GM19043 (cell line): ENCODE results near the gene ZNF532.
A peak's percentile ranks its signal among the peaks of the same experiment; 100 is the strongest.

Experiments
- ATAC-seq: cut with Tn5 transposase; IDR thresholded peaks from one replicate; pipeline ENCODE4 v1.9.1; 2021; ENCODE audit warnings: low read depth; ENCODE audit not compliant: unreplicated experiment

The ZNF532 gene

DNA sequence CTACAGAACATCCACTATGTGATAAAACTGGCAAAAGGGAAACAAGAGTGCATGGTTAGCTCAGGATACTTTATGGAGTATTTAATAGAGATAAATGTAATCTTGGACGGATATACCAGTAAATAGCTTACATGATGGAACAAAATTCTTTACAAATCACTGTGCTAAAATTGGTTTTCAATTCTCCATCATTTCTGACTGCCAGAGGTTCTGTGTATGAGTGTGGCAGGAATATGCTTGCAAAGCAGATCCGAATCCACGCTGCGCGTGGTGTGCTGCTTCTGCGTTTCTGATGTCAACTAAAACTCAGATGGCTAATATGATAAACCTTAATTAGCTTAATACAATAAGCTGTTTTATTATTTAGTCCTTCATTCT is 2.1 kb downstream of the ZNF532 start:
- ATAC-seq, result no peak

DNA sequence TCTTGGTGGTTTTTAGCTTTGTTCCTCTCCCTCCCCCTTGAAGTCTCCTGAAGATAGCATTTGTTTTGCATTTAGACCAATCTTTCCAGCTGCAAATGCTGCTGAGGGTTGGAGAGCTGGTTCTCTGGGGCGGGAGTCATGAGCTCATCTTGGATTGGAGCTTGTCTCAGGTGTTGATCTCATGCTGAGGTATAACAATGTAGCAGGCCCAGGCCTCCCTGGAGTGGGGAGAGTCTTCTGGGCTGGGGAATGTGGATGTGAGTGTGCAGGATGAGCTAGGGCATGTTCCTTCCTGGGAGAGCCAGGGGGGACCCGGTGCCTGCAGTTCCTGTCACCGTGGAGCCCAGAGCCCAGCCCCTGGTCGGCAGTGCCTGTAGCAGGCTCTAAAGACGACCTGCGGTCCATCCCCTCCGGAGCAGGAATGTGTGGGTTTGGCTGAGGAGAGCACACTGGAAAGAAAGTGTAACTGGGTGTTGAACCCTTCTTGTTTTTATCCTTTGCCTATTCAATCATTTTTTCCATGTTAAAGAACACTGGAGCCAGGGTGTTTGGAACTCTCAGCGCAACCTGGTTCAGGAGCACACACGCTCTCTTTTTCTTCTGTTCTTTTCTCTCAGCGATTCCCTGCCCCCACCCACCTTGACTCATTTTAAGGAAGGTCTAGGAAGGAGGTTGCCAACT is 2.7 kb downstream of the ZNF532 start:
- no peak for ATAC-seq

- ATAC-seq, result no peak
Measured at GRCh38 chr18:58868440-58868839, 3.8 kb downstream of the ZNF532 start.

DNA sequence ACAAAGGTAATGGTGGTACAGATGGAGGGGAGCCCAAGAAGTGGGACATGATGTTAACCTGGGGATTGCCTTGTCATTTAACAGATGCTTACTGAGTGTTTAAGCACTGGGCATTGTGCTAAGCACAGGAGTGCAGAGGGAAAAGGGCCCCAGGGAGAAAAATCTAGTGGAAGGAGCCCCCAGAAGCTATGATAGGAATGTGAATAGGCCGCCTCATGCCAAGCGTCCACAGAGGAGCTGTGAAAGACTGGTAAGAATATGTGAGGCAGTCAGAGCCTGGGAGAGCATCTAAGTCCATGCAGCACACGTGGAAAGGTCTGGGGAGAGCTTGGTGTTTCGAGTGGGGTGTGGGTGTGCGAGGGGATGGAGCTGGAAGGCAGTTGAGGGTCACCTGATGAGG is 5.5 kb downstream of the ZNF532 start:
- ATAC-seq, result no peak

DNA sequence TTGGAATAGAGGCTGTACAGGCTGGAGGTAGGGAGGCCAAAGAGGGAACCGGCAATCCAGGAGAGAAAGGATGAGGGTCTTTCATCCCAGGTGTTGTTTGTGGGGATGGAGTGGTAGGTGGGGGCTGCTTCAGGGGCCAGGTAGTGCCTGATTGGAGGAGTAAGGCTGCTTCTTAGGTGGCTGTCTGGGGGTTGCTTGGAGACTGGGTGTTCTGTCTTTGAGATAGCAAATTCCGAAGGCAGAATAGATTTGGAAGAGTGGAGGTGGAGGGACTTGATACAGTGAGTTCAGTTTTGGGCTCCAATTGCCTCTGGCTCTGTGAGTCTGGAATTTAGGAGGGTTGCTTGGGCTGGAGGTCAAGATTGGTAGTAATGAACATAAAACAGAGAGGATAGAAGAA is 5.9 kb downstream of the ZNF532 start:
- ATAC-seq, result no peak

DNA sequence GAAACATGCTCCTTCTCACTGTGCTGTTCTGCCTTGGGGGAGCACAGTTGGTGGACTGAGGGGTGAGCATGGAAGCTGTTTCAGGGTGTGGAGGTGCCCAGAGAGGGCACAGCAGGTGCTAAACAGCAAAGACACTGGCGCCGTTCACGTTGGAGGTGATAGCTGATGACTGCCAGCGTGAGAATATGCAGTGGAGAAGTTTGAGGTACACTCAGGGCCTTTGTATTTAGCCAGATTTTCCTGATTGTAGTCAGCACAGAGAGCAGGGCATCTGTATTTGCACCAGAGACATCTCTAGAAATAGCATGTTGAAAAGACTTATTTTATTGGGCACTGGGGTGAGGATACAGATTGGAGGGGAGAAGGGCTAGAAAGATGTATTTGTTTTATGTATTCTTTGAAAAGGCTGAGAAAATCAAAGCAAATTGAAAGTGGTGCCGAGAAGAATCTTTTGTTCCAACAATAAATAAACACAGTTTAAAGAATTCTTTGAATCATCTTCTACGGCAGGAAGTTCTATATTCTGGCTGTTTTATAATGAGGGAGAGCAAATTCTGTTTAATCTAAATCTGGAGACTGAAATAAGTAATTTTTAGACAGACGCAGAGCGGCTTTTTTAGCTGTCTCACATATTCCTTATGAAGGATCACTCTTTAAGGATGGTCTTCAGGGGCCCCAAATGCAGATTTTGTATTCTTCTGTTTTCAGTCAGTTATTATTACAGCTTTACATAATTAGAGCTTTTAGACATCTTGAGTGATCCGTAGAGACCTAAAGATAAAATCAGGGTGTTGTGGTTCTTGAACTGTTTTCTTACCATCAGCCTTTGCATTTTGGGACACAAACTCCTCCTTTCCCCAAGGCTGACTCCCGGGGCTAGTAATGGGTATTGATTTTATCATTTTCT is 7.1 kb downstream of the ZNF532 start:
- no peak for ATAC-seq

GRCh38 chr18:58878640-58879039 is 14.0 kb downstream of the ZNF532 start:
- no peak for ATAC-seq

DNA sequence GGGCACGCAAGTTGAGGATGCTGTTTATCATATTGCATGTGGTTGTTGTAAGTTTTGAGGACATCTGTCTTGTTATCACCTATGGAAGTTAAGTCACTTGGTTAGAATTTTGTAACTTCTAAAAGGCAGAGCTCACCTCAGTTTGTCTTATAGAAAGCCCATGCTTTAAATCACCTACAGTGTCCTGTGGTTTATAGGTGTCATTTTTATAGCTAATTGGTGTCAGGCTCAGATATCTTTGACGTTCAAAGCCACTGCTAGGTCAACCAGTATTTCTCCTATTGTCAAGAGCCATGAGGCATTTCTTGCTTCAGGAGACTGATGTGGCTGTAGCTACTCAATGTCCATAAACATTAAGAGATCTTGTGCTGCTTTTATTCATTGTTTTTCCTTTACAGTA is 16.8 kb downstream of the ZNF532 start:
- no peak for ATAC-seq

DNA sequence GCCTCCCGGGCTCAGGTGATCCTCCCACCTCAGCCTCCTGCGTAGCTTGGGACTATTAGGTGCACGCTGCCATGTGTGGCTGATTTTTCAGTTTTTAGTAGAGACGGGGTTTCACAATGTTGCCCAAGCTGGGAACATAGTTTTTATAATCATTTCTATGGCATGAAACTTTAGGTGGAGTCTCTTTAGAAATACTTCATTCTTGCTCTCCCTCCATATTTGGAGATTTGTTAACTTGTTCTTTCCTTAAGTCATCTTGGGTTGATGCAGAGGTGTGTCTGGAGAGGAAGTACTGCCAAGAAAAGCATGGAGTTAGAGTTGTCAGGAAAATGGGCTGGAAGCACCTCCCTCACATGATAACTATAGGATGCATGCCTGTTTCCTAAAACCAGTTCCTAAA is 17.4 kb downstream of the ZNF532 start:
- no peak for ATAC-seq

- no peak for ATAC-seq
Measured at GRCh38 chr18:58882686-58883085, 18.0 kb downstream of the ZNF532 start.

GRCh38 chr18:58884680-58885079 is 20.0 kb downstream of the ZNF532 start:
- ATAC-seq, result no peak

- no peak for ATAC-seq
Measured at GRCh38 chr18:58886431-58886830, 21.8 kb downstream of the ZNF532 start.

DNA sequence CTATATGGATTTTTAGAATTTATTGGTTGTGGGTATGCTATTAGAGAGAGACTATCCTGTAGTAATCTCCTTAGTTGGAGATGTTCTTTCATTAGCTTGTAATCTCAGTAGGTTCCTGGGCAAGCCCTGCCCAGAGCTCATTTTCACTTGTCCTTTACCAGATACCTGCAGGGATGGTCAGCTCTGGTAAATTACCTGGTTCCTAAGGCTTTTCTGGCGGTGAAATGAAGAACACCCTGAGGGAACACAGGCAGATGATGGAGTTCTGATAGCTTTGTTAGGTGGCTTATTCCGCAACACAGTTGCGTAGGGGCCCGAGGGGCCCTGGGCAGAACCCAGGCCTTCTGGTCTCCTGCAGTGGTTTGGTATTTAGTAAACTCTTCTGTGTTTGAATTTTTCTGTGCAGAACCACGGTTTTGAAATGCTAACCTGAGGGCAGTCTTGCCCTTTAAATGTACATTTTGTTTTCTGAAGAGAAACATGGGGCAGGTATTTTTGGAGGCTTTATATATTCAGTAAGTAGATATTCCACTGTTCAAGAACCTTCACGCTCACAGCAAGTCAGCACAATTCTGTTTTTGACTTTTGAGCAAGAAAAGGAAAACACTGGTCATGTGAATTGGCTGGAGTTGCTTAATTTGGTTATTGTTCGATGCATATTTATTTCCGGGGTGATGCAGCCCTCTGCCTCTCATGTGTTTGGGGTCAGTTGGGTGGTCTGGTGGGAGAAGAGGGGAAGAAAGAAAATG is 22.4 kb downstream of the ZNF532 start:
- no peak for ATAC-seq

- ATAC-seq, result peak; percentile 74
Measured at GRCh38 chr18:58887613-58887963, 22.9 kb downstream of the ZNF532 start.

DNA sequence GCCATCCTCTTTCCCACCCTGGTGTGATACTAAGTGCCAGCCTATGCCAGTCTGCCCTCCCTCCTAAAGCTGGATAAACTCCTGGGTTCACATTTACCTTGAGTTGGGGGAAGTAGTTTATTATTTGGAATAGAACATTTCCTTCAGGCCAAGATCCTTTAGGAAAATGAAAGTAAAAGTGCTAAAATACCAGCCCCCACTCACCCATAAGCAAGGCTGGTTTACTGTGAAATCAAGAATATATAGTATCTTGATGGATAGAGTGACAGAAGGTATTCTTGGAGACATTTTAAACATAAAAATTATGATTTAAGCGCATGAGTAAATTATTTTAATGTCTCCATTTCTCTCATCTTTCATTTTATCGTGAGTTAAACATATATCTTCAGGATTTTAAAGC is 27.1 kb downstream of the ZNF532 start:
- no peak for ATAC-seq

- ATAC-seq, result no peak
Measured at GRCh38 chr18:58892488-58892887, 27.8 kb downstream of the ZNF532 start.

DNA sequence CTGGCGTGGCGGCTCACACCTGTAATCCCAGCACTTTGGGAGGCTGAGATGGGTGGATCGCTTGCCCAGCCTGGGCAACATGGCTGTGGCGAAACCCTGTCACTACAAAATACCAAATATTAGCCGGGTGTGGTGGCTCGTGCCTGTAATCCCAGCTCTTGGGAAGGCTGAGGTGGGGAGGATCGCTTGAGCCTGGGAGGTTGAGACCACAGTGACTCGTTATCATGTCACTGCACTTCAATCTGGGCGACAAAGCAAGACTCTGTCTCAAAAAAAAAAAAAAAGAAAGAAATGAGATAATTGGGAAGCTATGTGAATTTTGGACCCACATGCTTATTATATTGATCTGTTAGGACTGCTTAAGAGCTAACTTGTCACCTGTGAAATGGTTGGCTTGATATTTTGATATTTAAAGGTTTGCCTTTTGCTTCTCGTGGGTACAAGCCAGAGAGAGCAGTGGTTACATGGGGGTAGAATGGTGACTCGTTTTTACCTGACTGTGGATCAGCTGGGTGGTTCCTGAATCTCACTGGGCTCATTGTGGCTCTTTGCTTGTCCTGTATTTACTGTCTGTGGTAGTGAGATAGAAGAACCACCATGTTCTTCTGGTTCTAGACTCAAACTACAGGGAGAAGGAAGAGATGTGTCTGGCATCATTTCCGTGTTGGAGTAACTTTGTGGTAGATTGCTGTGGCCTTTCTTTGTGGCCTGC is 28.9 kb downstream of the ZNF532 start:
- ATAC-seq, result no peak

- ATAC-seq, result no peak
Measured at GRCh38 chr18:58894930-58895329, 30.3 kb downstream of the ZNF532 start.

DNA sequence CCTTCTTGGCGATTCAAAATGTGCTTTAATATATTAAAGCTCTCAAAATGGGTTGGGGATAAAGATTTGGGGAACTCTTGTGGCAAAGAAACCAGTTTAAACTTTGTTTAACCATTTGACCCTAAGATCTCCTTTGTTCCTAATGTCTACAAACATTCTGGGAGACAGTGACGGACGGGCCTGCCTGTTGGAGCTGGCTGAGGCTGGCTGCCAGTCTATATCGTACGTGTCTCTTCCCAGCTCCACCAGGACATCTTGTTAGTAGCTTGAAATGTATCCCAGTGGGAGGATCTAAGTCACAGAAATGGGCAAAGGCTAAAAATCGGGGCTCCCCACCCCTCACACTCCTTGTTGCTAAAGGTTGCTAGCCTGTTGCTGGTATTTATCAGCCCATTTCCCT is 30.7 kb downstream of the ZNF532 start:
- no peak for ATAC-seq

DNA sequence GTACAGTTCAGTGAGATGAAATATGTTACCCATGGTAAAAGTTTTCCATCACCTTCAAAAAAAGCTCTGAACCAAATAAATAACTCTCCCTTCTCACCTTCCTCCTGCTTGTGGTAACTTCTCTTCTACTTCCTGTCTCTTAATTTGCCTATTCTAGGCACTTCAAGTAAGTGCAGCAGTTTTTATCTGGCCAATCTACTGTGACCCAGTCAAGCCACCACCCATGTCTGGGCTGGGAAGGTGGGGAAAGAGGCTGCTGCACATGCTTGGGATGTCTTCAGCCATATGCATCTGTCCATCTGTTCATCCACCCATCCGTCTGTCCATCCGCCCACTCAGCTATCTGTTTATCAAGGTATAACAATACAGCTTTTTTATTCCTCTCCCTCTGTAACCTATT is 31.6 kb downstream of the ZNF532 start:
- ATAC-seq, result peak; percentile 86
